Neuronal stem cell (in vitro differentiated cells): ENCODE data around the gene NPHP4.

Experiments used
- DNase-seq: peaks from one replicate; pipeline ENCODE4 v3.0.0-alpha.2; 2013; ENCODE audit warnings: low spot score
- H2AFZ ChIP-seq: one replicate; pipeline ENCODE4 v1.6.1; 2013; ENCODE audit warnings: mild to moderate bottlenecking, low read length, inconsistent platforms
- H2AK5ac ChIP-seq: 2 replicates; pipeline ENCODE4 v1.6.1; 2013; ENCODE audit warnings: low read depth, mild to moderate bottlenecking, inconsistent platforms, low read length, moderate library complexity, mixed read lengths
- H2BK120ac ChIP-seq: 2 replicates; pipeline ENCODE4 v1.6.1; 2013; ENCODE audit warnings: low read depth, mild to moderate bottlenecking, inconsistent platforms, low read length, moderate library complexity, mixed read lengths
- H2BK12ac ChIP-seq: one replicate; pipeline ENCODE4 v1.6.1; 2013; ENCODE audit warnings: low read length, inconsistent platforms
- H2BK15ac ChIP-seq: 2 replicates; pipeline ENCODE4 v1.6.1; 2013; ENCODE audit warnings: mild to moderate bottlenecking, low read length, inconsistent platforms, mixed read lengths
- H2BK5ac ChIP-seq: one replicate; pipeline ENCODE4 v1.6.1; 2013; ENCODE audit warnings: inconsistent platforms, mild to moderate bottlenecking, low read length, moderate library complexity
- H3K14ac ChIP-seq: one replicate; pipeline ENCODE4 v1.6.1; 2013; ENCODE audit warnings: low read length, inconsistent platforms
- H3K18ac ChIP-seq: 2 replicates; pipeline ENCODE4 v1.6.1; 2013; ENCODE audit warnings: low read length, inconsistent platforms
- H3K23ac ChIP-seq: 2 replicates; pipeline ENCODE4 v1.6.1; 2013; ENCODE audit warnings: low read depth, mild to moderate bottlenecking, mixed read lengths, low read length, inconsistent platforms; ENCODE audit not compliant: poor library complexity
- H3K27ac ChIP-seq: replicated peaks from 3 replicates; pipeline ENCODE4 v1.5.1; 2013; ENCODE audit warnings: low read length, inconsistent platforms
- H3K27me3 ChIP-seq, 3 experiments: 2 replicates each; pipeline ENCODE4 v1.6.1; 2013; ENCODE audit warnings: low read length in 3 of 3, mild to moderate bottlenecking in 2 of 3, inconsistent platforms in 1 of 3, low read depth in 1 of 3, mixed read lengths in 1 of 3, moderate library complexity in 1 of 3; ENCODE audit not compliant: control insufficient read depth in 3 of 3, insufficient read depth in 3 of 3
- H3K36me3 ChIP-seq, 2 donors: replicated peaks in 1 of 2; 2 replicates each; pipeline ENCODE4 v1.6.1; 2013; ENCODE audit warnings: low read length in 2 of 2; ENCODE audit not compliant: control insufficient read depth in 2 of 2, insufficient read depth in 2 of 2
- H3K4ac ChIP-seq: 2 replicates; pipeline ENCODE4 v1.6.1; 2013; ENCODE audit warnings: inconsistent platforms, mild to moderate bottlenecking, low read length, moderate library complexity
- H3K4me1 ChIP-seq, 2 donors: 1 replicate in 1 of 2; 2 replicates in 1 of 2; pipeline ENCODE4 v1.6.1; 2013; ENCODE audit warnings: low read length in 2 of 2, low read depth in 1 of 2; ENCODE audit not compliant: control insufficient read depth in 2 of 2, insufficient read depth in 1 of 2
- H3K4me2 ChIP-seq: one replicate; pipeline ENCODE4 v1.6.1; 2013; ENCODE audit warnings: mild to moderate bottlenecking, low read length, inconsistent platforms; ENCODE audit not compliant: insufficient read depth, poor library complexity, severe bottlenecking
- H3K4me3 ChIP-seq, 2 donors: 2 replicates each; pipeline ENCODE4 v1.5.1; 2013; ENCODE audit warnings: low read length in 2 of 2, mild to moderate bottlenecking in 2 of 2, inconsistent platforms in 1 of 2, moderate library complexity in 1 of 2
- H3K79me1 ChIP-seq: one replicate; pipeline ENCODE4 v1.6.1; 2013; ENCODE audit warnings: low read depth, mild to moderate bottlenecking, inconsistent platforms, low read length, moderate library complexity
- H3K9ac ChIP-seq: one replicate; pipeline ENCODE4 v1.6.1; 2013; ENCODE audit warnings: mild to moderate bottlenecking, low read depth, low read length, inconsistent platforms; ENCODE audit not compliant: poor library complexity
- H3K9me3 ChIP-seq, 2 donors: replicated peaks in 1 of 2; 2 replicates each; pipeline versions ENCODE3 to v1.6.1; 2013; ENCODE audit warnings: low read length in 2 of 2, mild to moderate bottlenecking in 2 of 2, inconsistent platforms in 1 of 2, low read depth in 1 of 2, mixed read lengths in 1 of 2, moderate library complexity in 1 of 2; ENCODE audit not compliant: control insufficient read depth in 2 of 2, insufficient read depth in 1 of 2
- H4K8ac ChIP-seq: one replicate; pipeline ENCODE4 v1.6.1; 2013; ENCODE audit warnings: low read depth, mild to moderate bottlenecking, inconsistent platforms, low read length, moderate library complexity
- H4K91ac ChIP-seq: one replicate; pipeline ENCODE4 v1.6.1; 2013; ENCODE audit warnings: low read length, low read depth, mild to moderate bottlenecking, inconsistent platforms; ENCODE audit not compliant: poor library complexity
- WGBS, 2 donors: extraction: QIAGEN DNeasy Blood & Tissue Kit; methylation state at CpG; one replicate each; pipeline ENCODE4 v1.1.7; 2013; ENCODE audit warnings: missing lambda C conversion rate in 2 of 2, mixed read lengths in 1 of 2; ENCODE audit not compliant: insufficient read length in 2 of 2, insufficient replicate concordance in 1 of 2; ENCODE audit errors: extremely low coverage in 2 of 2; 5-methylcytosine and 5-hydroxymethylcytosine counted together

The NPHP4 gene

DNA sequence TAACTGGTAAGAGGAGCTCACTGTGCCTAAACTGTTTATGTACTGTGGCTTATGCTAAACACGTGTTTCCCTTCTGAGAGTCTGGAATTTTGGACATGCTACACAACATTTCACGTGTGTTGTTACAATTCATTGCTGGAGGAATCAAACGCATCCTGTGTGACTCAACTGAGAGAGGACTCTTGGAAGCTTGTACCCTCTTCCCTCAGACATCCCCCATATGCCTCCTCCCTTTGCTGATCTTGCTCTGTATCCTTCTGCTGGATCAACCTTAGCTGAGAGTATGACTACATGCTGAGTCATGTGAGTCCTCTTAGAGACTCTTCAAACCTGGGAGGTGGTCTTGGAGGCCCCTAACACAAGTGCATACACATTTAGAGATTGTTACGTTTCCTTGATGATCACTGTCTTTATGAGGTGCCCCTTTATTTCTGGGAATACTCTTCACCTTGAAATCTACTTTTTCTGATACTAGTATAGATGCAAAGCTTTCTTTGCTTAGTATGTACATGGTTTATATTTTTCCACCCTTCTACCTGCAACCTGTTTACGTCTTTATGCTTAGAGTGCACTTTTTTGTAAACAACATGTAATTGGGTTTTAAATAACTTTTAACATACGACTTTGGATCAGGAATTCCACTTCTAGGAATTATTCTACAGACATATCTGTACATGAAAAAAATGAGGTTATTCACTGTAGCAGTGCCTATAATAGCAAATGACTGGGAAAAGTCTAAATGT lies 8.7 kb downstream of the NPHP4 start:
- H4K8ac ChIP-seq: no peak overlapping the region
- peaks cover 4% of the 10 kb centered on the region for H3K79me1 ChIP-seq
- H3K23ac ChIP-seq: no peak overlapping the region
- WGBS, 2 donors: no CpG with 5 or more reads among the region's 6 CpGs
- H3K36me3 ChIP-seq: peaks cover 7 to 41% of the 10 kb centered on the region in 2 donors
- no peak overlapping the region for H3K27ac ChIP-seq
- no peaks in the 10 kb centered on the region for H3K9me3 ChIP-seq
- H2AFZ ChIP-seq: no peak overlapping the region
- H3K4ac ChIP-seq: no peak overlapping the region
- H3K14ac ChIP-seq: no peak overlapping the region
- DNase-seq: no peak
- no peaks in the 10 kb centered on the region for H3K27me3 ChIP-seq
- H4K91ac ChIP-seq: no peak overlapping the region
- no peak overlapping the region for H2BK120ac ChIP-seq
- no peak overlapping the region for H3K4me2 ChIP-seq
- no peak overlapping the region for H3K9ac ChIP-seq
- no peak overlapping the region for H2BK12ac ChIP-seq
- H2AK5ac ChIP-seq: no peak overlapping the region
- H2BK5ac ChIP-seq: no peak overlapping the region
- H3K4me3 ChIP-seq: no peak overlapping the region
- no peak overlapping the region for H3K18ac ChIP-seq
- peaks cover 2 to 9% of the 10 kb centered on the region in 2 donors for H3K4me1 ChIP-seq
- H2BK15ac ChIP-seq: no peak overlapping the region

GRCh38 chr1:5982868-5983267 lies 9.4 kb downstream of the NPHP4 start:
- Histone ChIP-seq H2AFZ (no peak overlapping the region), H3K4ac (no peak overlapping the region), H3K4me3 (no peak overlapping the region), H2BK15ac (no peak overlapping the region), H2AK5ac (no peak overlapping the region), H3K9me3 (no peaks in the 10 kb centered on the region), H3K14ac (no peak overlapping the region), H2BK12ac (no peak overlapping the region), H3K27me3 (no peaks in the 10 kb centered on the region), H3K23ac (no peak overlapping the region), H3K18ac (no peak overlapping the region), H3K4me1 (peaks cover 2 to 9% of the 10 kb centered on the region in 2 donors), H3K36me3 (peaks cover 7 to 41% of the 10 kb centered on the region in 2 donors), H3K79me1 (peaks cover 4% of the 10 kb centered on the region), H3K9ac (no peak overlapping the region), H4K91ac (no peak overlapping the region), H3K27ac (no peak overlapping the region), H4K8ac (no peak overlapping the region), H3K4me2 (no peak overlapping the region), H2BK5ac (no peak overlapping the region), H2BK120ac (no peak overlapping the region)
- DNase-seq: no peak
- no CpG with 5 or more reads among the region's 5 CpGs for WGBS, 2 donors

DNA sequence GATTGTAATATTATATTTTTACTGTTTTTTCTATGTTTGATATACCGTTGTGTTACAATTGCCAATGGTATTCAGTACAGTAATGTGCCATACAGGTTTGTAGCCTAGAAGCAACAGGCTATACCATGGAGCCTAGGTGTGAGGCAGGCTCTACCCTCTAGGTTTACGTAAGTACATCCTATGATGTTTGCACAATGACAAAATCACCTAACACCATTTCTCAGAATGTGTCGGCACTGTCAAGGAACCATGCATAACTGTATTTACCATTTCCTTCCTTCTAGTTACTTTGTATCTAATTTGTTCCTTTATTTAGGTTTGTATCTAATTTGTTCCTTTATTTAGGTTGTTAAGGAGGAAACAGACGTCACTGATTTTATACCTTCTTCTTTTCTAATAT lies 9.9 kb downstream of the NPHP4 start:
- Histone ChIP-seq H3K9me3 (no peaks in the 10 kb centered on the region), H3K4me1 (peaks cover 2 to 9% of the 10 kb centered on the region in 2 donors), H4K91ac (no peak overlapping the region), H2BK120ac (no peak overlapping the region), H2AFZ (no peak overlapping the region), H2BK5ac (no peak overlapping the region), H3K9ac (no peak overlapping the region), H3K23ac (no peak overlapping the region), H2BK15ac (no peak overlapping the region), H3K27ac (no peak overlapping the region), H3K18ac (no peak overlapping the region), H3K79me1 (peaks cover 4% of the 10 kb centered on the region), H3K27me3 (no peaks in the 10 kb centered on the region), H3K4me3 (no peak overlapping the region), H2AK5ac (no peak overlapping the region), H3K4ac (no peak overlapping the region), H4K8ac (no peak overlapping the region), H3K36me3 (peaks cover 7 to 44% of the 10 kb centered on the region in 2 donors), H3K4me2 (no peak overlapping the region), H2BK12ac (no peak overlapping the region), H3K14ac (no peak overlapping the region)
- no peak for DNase-seq
- no CpG with 5 or more reads among the region's 4 CpGs for WGBS, 2 donors

DNA sequence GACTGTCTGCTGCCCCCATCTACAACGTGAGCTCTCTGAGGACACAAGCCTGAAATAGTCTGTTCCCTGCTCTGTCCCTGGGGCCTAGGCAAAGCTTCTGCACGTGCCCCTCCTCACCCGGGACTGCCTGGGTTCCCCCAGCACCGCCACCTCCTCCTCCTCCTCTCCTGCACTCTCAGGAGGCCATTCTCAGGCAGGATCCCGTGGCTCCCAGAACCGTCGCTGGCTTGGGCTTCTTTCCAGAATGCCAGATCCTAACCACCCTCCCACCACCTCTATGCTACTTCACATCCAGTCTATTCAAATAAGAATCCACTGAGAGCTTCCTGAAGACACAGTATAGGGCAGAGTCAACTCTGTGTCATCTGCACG lies 11.2 kb downstream of the NPHP4 start:
- no peak overlapping the region for H2BK120ac ChIP-seq
- no peaks in the 10 kb centered on the region for H3K9me3 ChIP-seq
- H3K4ac ChIP-seq: no peak overlapping the region
- H3K14ac ChIP-seq: no peak overlapping the region
- H3K4me1 ChIP-seq: peaks cover 2 to 9% of the 10 kb centered on the region in 2 donors
- H4K8ac ChIP-seq: peak overlapping the region; percentile 88
- no peak overlapping the region for H3K4me2 ChIP-seq
- H3K79me1 ChIP-seq: peaks cover 8% of the 10 kb centered on the region
- H2BK5ac ChIP-seq: no peak overlapping the region
- H2BK12ac ChIP-seq: no peak overlapping the region
- peak overlapping the region; percentile 69 for H3K18ac ChIP-seq
- H3K27ac ChIP-seq: peak overlapping the region; percentile 15
- H3K23ac ChIP-seq: peak overlapping the region; percentile 35
- H2BK15ac ChIP-seq: no peak overlapping the region
- H2AFZ ChIP-seq: peak overlapping the region; percentile 21
- H3K27me3 ChIP-seq: no peaks in the 10 kb centered on the region
- no peak for DNase-seq
- no CpG with 5 or more reads among the region's 8 CpGs for WGBS, 2 donors
- peak overlapping the region; percentile 82 for H3K9ac ChIP-seq
- no peak overlapping the region for H3K4me3 ChIP-seq
- H2AK5ac ChIP-seq: no peak overlapping the region
- H3K36me3 ChIP-seq: peaks cover 8 to 48% of the 10 kb centered on the region in 2 donors
- no peak overlapping the region for H4K91ac ChIP-seq
